B cell (primary cell): ENCODE results near the gene NFATC1. TPM values are rescaled to one million over a fixed set of nuclear protein-coding genes. Genes with fewer than 3 reads are reported as not detected.

Experiments used
- ATAC-seq: fragments of 200-7000 bp; cut with Tn5 transposase; one replicate; pipeline ENCODE4 v1.10.0; 2021; ENCODE audit warnings: low read depth, mild to moderate bottlenecking, moderate number of reproducible peaks, moderate library complexity
- CTCF ChIA-PET: fragments of 350-600 bp; sonication (Branson Sonifier 250); formaldehyde crosslinking; loops from one replicate; lab custom pipeline; 2021; ENCODE audit warnings: antibody characterized with exemption, inconsistent platforms; lab: Charles Lee
- POLR2A ChIA-PET: fragments of 350-600 bp; sonication (Branson Sonifier 250); formaldehyde crosslinking; loops from one replicate; lab custom pipeline; 2021; ENCODE audit warnings: antibody characterized with exemption; lab: Charles Lee
- DNase-seq: peaks from one replicate; pipeline ENCODE4 v3.0.0; 2013
- H2AFZ ChIP-seq: 2 replicates; pipeline ENCODE4 v1.6.1; 2012; ENCODE audit warnings: mild to moderate bottlenecking, low read depth, low read length; ENCODE audit not compliant: insufficient read depth, poor library complexity, severe bottlenecking
- H3K27ac ChIP-seq, 2 donors: 1 replicate in 1 of 2; 2 replicates in 1 of 2; pipeline ENCODE4 v1.5.1; 2012 to 2013; ENCODE audit warnings: low read length in 2 of 2, mild to moderate bottlenecking in 2 of 2, moderate library complexity in 1 of 2
- H3K27me3 ChIP-seq, 4 experiments: fragments of 200-600 bp in 1 of 4; sonication (generic) in 1 of 4; replicated peaks in 1 of 4; 1 replicate in 2 of 4; 2 replicates in 2 of 4; pipeline versions ENCODE4 v1.6.1 to v1.7.0; 2013 to 2016; ENCODE audit warnings: low read length in 3 of 4, mild to moderate bottlenecking in 2 of 4, mixed read lengths in 1 of 4, moderate library complexity in 1 of 4; ENCODE audit not compliant: insufficient read depth in 4 of 4, control insufficient read depth in 3 of 4; ENCODE audit errors: control extremely low read depth in 1 of 4
- H3K36me3 ChIP-seq, 2 experiments: replicated peaks in 1 of 2; 1 replicate in 1 of 2; 2 replicates in 1 of 2; pipeline versions ENCODE4 v1.6.1 to v1.7.1; 2013; ENCODE audit warnings: low read length in 1 of 2; ENCODE audit not compliant: insufficient read depth in 2 of 2, control insufficient read depth in 1 of 2; ENCODE audit errors: control extremely low read depth in 1 of 2, extremely low read depth in 1 of 2
- H3K4me1 ChIP-seq, 2 donors: fragments of 200-600 bp in 1 of 2; sonication (generic) in 1 of 2; 1 replicate in 1 of 2; 2 replicates in 1 of 2; pipeline versions ENCODE4 v1.5.1 to v1.6.1; 2013 to 2017; ENCODE audit warnings: low read length in 2 of 2; ENCODE audit not compliant: control insufficient read depth in 2 of 2, insufficient read depth in 2 of 2
- H3K4me2 ChIP-seq: replicated peaks from 2 replicates; pipeline ENCODE3; 2012; ENCODE audit warnings: mild to moderate bottlenecking, low read depth, low read length; ENCODE audit not compliant: poor library complexity, severe bottlenecking
- H3K4me3 ChIP-seq, 5 experiments: fragments of 200-600 bp in 1 of 5; sonication (generic) in 1 of 5; 1 replicate in 3 of 5; 2 replicates in 2 of 5; pipeline versions ENCODE4 v1.5.1 to v1.7.0; 2011 to 2016; ENCODE audit warnings: low read length in 4 of 5, mild to moderate bottlenecking in 4 of 5, low read depth in 2 of 5, control low read depth in 1 of 5, moderate library complexity in 1 of 5; ENCODE audit not compliant: insufficient read depth in 1 of 5; ENCODE audit errors: control extremely low read depth in 1 of 5, extremely low read depth in 1 of 5
- H3K79me2 ChIP-seq: fragments of 200-600 bp; sonication (generic); one replicate; pipeline ENCODE4 v1.6.0; 2016; ENCODE audit warnings: low read length; ENCODE audit not compliant: control insufficient read depth, insufficient read depth
- H3K9ac ChIP-seq: fragments of 200-600 bp; sonication (generic); 2 replicates; pipeline ENCODE4 v1.6.1; 2017; ENCODE audit warnings: mild to moderate bottlenecking, low read length, moderate library complexity
- H3K9me3 ChIP-seq, 3 donors: one replicate each; pipeline versions ENCODE4 v1.6.1 to v1.7.1; 2013; ENCODE audit warnings: low read length in 2 of 3; ENCODE audit not compliant: control insufficient read depth in 2 of 3, insufficient read depth in 1 of 3; ENCODE audit errors: control extremely low read depth in 1 of 3
- H4K20me1 ChIP-seq: 2 replicates; pipeline ENCODE4 v1.6.0; 2012; ENCODE audit warnings: mild to moderate bottlenecking, low read length; ENCODE audit not compliant: insufficient read depth, control insufficient read depth, poor library complexity, severe bottlenecking
- H3K27ac Mint-ChIP-seq: one replicate; pipeline ENCODE4 v1.8.0; 2021; ENCODE audit warnings: mixed read lengths
- H3K27me3 Mint-ChIP-seq: one replicate; pipeline ENCODE4 v1.8.0; 2021; ENCODE audit warnings: mixed read lengths
- H3K4me1 Mint-ChIP-seq: one replicate; pipeline ENCODE4 v1.8.0; 2021; ENCODE audit warnings: mixed read lengths
- H3K4me3 Mint-ChIP-seq: one replicate; pipeline ENCODE4 v1.8.0; 2021; ENCODE audit warnings: mixed read lengths
- H3K9me3 Mint-ChIP-seq: one replicate; pipeline ENCODE4 v1.8.0; 2022; ENCODE audit warnings: mixed read lengths; ENCODE audit not compliant: insufficient read depth
- CTCF ChIP-seq: fragments of 200-600 bp; IDR thresholded peaks from one replicate; pipeline ENCODE4 v1.8.0; 2022; ENCODE audit warnings: antibody characterized with exemption, mild to moderate bottlenecking
- EZH2 ChIP-seq: IDR thresholded peaks from 2 replicates; pipeline ENCODE4 v1.6.1; 2012; ENCODE audit warnings: borderline replicate concordance, low read depth, mild to moderate bottlenecking, moderate library complexity, low read length; ENCODE audit not compliant: insufficient read depth, poor library complexity, severe bottlenecking
- WGBS: methylation state at CpG from one replicate; pipeline ENCODE4 v1.1.5; 2013; ENCODE audit warnings: missing lambda C conversion rate; ENCODE audit not compliant: insufficient coverage; 5-methylcytosine and 5-hydroxymethylcytosine counted together
- intact Hi-C: fragments of 100-400 bp; cut with micrococcal nuclease; formaldehyde crosslinking; loops from one replicate; pipeline ENCODE4 v1.10.0; 2022
- polyA plus RNA-seq: library from polyadenylated mRNA; depleted of rRNA; stranded (reverse); fragments of >200 nt; gene quantifications from 2 replicates; pipeline ENCODE4 v1.2.3, GENCODE V29; 2012
- total RNA-seq, 2 donors: library from RNA; stranded (reverse); fragments of 120-200 nt in 1 of 2; gene quantifications; 1 replicate in 1 of 2; 2 replicates in 1 of 2; pipeline versions ENCODE4 v1.2.3 to v1.2.4, GENCODE V29; 2013 to 2022

The NFATC1 gene
- total and polyA plus RNA-seq, 2 donors (not counting 1 experiment from before 2014, with no cell fraction given): 32.2 to 108 TPM

GRCh38 chr18:79522451-79523205, 126.9 kb downstream of the NFATC1 start:
- peak overlapping the region in 1 of 5 experiments; percentile 39 for H3K4me3 ChIP-seq
- peak overlapping the region; percentile 96 for H3K27ac ChIP-seq
- peak overlapping the region; percentile 76 for H3K4me3 Mint-ChIP-seq
- peak overlapping the region; percentile 85 for H3K27ac Mint-ChIP-seq
- H3K4me2 ChIP-seq: peak overlapping the region; percentile 89
- peak overlapping the region; percentile 64 for H3K9ac ChIP-seq
- H3K4me1 ChIP-seq: peaks cover 58 to 76% of the 10 kb centered on the region in 2 donors
- ChIA-PET CTCF (interaction anchor here (0.8 to 2.8 kb wide), 8 partner anchors 15 to 143 kb away, joined by 3 to 38 read pairs (median 4); partner anchors contain the start of gene NFATC1), POLR2A (interaction anchor here (1.0 to 2.7 kb wide), 9 partner anchors 11 to 454 kb away, joined by 3 to 22 read pairs (median 5); no protein-coding TSS in a partner anchor)
- H4K20me1 ChIP-seq: peaks cover 6% of the 10 kb centered on the region
- no peaks in the 10 kb centered on the region for H3K27me3 Mint-ChIP-seq
- H3K27me3 ChIP-seq: no peaks in the 10 kb centered on the region
- ATAC-seq (no peak), DNase-seq (peak; percentile 41)
- 75% methylated on average over 7 of the region's 17 CpGs for WGBS
- peaks cover 0 to 3% (median 0%) of the 10 kb centered on the region in 3 donors for H3K9me3 ChIP-seq
- TF ChIP-seq CTCF (no peak), EZH2 (no peak)
- H2AFZ ChIP-seq: no peak overlapping the region
- peaks cover 0 to 14% of the 10 kb centered on the region in 2 experiments for H3K36me3 ChIP-seq
- H3K79me2 ChIP-seq: peaks cover 75% of the 10 kb centered on the region
- peaks cover 74% of the 10 kb centered on the region for H3K4me1 Mint-ChIP-seq
- intact Hi-C loops: loop anchor here (1.0 to 5.0 kb wide), 4 partner anchors 25 to 510 kb away; partner anchors contain the start of gene RBFA
- H3K9me3 Mint-ChIP-seq: no peaks in the 10 kb centered on the region
